Measurements from ENCODE around the gene MPC1. TPM values are rescaled to one million over a fixed set of nuclear protein-coding genes. Genes with fewer than 3 reads are reported as not detected.
A peak's percentile ranks its signal among the peaks of the same experiment; 100 is the strongest.

The MPC1 gene
- total and polyA plus RNA-seq, 7 donors: 76.2 to 193 (median 136) TPM

DNA sequence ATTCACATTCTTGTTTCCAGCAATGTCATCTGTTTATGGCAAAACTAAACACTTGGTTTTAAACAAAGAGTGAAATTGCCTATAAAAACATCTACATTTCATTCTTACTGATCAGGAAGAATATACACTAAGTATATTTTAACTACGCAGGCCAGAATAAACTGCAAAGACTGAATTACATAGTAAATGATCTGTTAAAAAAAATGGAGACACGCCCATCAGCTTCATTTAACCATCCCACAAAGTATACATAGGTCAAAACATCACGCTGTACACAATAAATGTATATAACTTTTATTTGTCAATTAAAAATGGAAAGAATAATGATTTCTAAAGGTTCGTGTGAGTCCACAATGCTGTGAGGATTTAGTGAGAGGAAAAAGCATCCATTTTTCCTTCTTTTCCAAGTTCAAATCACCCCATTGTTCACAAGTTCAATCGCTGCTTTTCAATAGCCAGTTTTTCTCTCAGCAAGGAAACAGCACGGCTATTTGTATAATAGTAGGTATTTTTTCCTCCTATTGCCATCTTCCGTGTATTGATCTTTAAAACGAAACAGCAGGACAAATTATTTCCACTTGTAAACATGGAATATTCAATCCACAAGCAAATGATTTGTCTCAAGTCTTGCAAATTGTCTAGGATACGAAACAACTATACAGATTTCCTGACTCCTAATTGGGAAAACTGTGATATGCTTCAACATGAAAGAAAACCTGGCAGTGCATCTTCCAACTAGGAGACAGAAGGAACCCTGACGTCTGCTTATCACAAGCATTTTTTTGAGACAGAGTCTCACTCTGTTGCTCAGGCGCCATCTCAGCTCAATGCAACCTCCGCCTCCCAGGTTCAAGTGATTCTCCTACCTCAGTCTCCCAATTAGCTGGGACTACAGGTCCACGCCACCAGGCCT lies 51.0 kb downstream of the MPC1 start:
- 84 to 87% (median 85%) methylated on average over 13 of the region's 13 CpGs for WGBS, 3 donors
- H3K36me3 ChIP-seq (ENCODE audit: insufficient read depth in 1 of 2, low read depth in 1 of 2): peaks cover 0 to 36% of the 10 kb centered on the region in 2 donors
- intact Hi-C loops (cut with DNase I): no loop called here
- no peak overlapping the region for H3K4me3 ChIP-seq
- TF ChIP-seq, protein P1, sequence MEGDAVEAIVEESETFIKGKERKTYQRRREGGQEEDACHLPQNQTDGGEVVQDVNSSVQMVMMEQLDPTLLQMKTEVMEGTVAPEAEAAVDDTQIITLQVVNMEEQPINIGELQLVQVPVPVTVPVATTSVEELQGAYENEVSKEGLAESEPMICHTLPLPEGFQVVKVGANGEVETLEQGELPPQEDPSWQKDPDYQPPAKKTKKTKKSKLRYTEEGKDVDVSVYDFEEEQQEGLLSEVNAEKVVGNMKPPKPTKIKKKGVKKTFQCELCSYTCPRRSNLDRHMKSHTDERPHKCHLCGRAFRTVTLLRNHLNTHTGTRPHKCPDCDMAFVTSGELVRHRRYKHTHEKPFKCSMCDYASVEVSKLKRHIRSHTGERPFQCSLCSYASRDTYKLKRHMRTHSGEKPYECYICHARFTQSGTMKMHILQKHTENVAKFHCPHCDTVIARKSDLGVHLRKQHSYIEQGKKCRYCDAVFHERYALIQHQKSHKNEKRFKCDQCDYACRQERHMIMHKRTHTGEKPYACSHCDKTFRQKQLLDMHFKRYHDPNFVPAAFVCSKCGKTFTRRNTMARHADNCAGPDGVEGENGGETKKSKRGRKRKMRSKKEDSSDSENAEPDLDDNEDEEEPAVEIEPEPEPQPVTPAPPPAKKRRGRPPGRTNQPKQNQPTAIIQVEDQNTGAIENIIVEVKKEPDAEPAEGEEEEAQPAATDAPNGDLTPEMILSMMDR (IDR thresholded peaks at IDR 0.05): no peak
- H3K27me3 ChIP-seq (ENCODE audit: insufficient read depth in 3 of 3, low read length in 2 of 3): no peaks in the 10 kb centered on the region
- H3K27ac ChIP-seq: no peak overlapping the region
- ATAC-seq (no peak), DNase-seq (no peak)
- H3K9me3 ChIP-seq: no peaks in the 10 kb centered on the region
- H3K4me1 ChIP-seq: peaks cover 4% of the 10 kb centered on the region

DNA sequence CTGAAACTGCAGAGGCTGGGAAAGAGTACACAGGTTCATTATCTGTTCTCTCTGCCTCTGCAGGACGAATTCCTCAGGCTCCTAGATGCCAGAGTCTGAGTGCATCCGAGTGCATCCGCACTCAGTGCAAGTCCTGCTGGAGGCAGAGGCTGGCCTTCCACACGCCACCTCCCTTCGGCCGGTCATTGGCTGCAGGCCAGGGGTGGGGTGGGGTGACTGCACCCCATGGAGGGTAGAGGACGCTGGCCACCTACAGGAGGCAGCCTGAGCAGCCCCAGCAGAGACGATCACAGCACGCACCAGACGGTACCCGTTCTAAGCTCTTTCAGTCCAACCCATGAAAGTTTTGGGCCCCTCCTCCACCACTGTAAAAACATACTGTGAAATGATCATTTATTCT lies 52.1 kb downstream of the MPC1 start:
- no peak overlapping the region for H3K4me3 ChIP-seq
- H3K4me1 ChIP-seq: peaks cover 4% of the 10 kb centered on the region
- H3K27me3 ChIP-seq (ENCODE audit: insufficient read depth in 3 of 3, low read length in 2 of 3): no peaks in the 10 kb centered on the region
- no peaks in the 10 kb centered on the region for H3K9me3 ChIP-seq
- TF ChIP-seq, protein P1 (IDR thresholded peaks at IDR 0.05): no peak
- ATAC-seq (peak in 3 of 4 donors; percentile 35 to 53 (median 44)), DNase-seq (peak; percentile 39 to 68)
- H3K27ac ChIP-seq: no peak overlapping the region
- intact Hi-C loops (cut with DNase I): no loop called here
- peaks cover 3 to 38% of the 10 kb centered on the region in 2 donors for H3K36me3 ChIP-seq (ENCODE audit: insufficient read depth in 1 of 2, low read depth in 1 of 2)
- 22 to 49% (median 35%) methylated on average over 8 to 11 of the region's 11 CpGs for WGBS, 3 donors

DNA sequence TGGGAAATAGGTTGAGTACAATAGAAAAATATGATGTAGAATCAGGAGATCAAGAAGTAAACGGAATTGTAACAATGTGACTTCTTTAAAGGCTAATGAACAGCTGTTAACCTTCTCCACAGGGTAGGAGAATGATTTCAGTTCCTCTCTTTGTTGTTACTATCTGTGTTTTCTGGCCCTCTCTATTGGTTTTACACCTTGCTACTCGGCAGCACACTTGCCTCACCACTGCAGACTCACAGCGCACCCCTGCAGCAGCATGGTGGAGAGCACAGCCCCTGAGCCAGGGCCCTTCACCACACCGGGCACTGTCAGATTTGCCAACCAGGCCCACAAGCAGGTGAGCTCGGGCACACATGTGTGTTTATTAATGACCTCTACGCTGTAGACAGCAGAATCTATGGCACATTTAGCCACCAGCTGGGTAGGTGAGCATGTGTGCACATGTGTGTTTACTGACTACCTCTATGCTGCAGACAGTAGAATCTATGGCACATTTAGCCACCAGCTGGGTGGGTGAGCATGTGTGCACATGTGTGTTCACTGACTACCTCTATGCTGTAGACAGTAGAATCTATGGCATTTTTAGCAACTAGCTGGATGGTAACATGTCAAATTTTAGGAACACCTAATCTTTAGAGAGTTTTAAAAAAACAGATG lies 57.2 kb downstream of the MPC1 start:
- Histone ChIP-seq H3K4me3 (no peak overlapping the region), H3K4me1 (peaks cover 3% of the 10 kb centered on the region), H3K36me3 (ENCODE audit: insufficient read depth in 1 of 2, low read depth in 1 of 2) (peaks cover 7 to 86% of the 10 kb centered on the region in 2 donors), H3K9me3 (no peaks in the 10 kb centered on the region), H3K27ac (no peak overlapping the region), H3K27me3 (ENCODE audit: insufficient read depth in 3 of 3, low read length in 2 of 3) (no peaks in the 10 kb centered on the region)
- DNase-seq (no peak), ATAC-seq (no peak)
- 82 to 87% (median 86%) methylated on average over 6 of the region's 6 CpGs for WGBS, 3 donors
- intact Hi-C loops (cut with DNase I): no loop called here
- TF ChIP-seq, protein P1 (IDR thresholded peaks at IDR 0.05): no peak

DNA sequence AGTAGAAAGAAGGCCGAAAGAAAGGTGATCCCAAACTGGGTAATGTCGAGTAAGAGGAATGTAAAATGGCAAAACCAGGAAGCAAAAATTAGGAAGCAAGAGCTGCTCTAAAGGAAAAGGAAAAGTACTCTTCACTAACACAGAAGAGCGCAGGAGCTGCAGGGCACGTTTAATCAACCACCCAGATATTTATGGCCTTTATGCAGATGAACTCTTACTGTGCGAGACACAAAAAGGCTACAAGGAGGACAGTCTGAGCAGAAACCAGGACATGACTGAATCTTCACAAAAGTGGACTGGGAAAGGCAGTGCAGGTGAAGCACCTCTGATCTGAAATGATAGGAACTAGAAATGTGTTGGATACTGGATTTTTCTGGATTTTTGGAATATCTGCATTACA lies 59.3 kb downstream of the MPC1 start:
- intact Hi-C loops (cut with DNase I): no loop called here
- TF ChIP-seq, protein P1 (IDR thresholded peaks at IDR 0.05): no peak
- WGBS, 3 donors: 85 to 89% (median 86%) methylated on average over 5 of the region's 5 CpGs

More for the DNA sequence above, 59.3 kb downstream of the MPC1 start:
- no peaks in the 10 kb centered on the region for H3K4me1 ChIP-seq
- peaks cover 7 to 85% of the 10 kb centered on the region in 2 donors for H3K36me3 ChIP-seq (ENCODE audit: insufficient read depth in 1 of 2, low read depth in 1 of 2)
- no peak overlapping the region for H3K4me3 ChIP-seq
- DNase-seq (no peak), ATAC-seq (no peak)
- no peak overlapping the region for H3K27ac ChIP-seq
- no peaks in the 10 kb centered on the region for H3K27me3 ChIP-seq (ENCODE audit: insufficient read depth in 3 of 3, low read length in 2 of 3)
- no peaks in the 10 kb centered on the region for H3K9me3 ChIP-seq
